Naive B cell (primary cell): Measurements from ENCODE around the gene UQCC2. TPM values are rescaled to one million over a fixed set of nuclear protein-coding genes. Genes with fewer than 3 reads are reported as not detected.

ENCODE experiments used
- ATAC-seq, 2 donors: fragments of 150-1000 bp; cut with Tn5 transposase; 2 replicates each; pipeline ENCODE4 v1.10.0; 2021; ENCODE audit warnings: low read depth in 2 of 2, mild to moderate bottlenecking in 2 of 2, moderate library complexity in 2 of 2
- DNase-seq: peaks from one replicate; pipeline ENCODE4 v3.0.0; 2022
- H3K27ac Mint-ChIP-seq, 6 donors: one replicate each; pipeline ENCODE4 v1.8.0; 2020 to 2022; ENCODE audit warnings: mild to moderate bottlenecking in 6 of 6, mixed read lengths in 6 of 6, moderate library complexity in 5 of 6, inconsistent platforms in 2 of 6
- H3K27me3 Mint-ChIP-seq, 3 donors: one replicate each; pipeline ENCODE4 v1.8.0; 2021 to 2022; ENCODE audit warnings: mixed read lengths in 3 of 3, mild to moderate bottlenecking in 1 of 3
- H3K36me3 Mint-ChIP-seq, 2 donors: one replicate each; pipeline ENCODE4 v1.8.0; 2020 to 2022; ENCODE audit warnings: mixed read lengths in 2 of 2, inconsistent platforms in 1 of 2, mild to moderate bottlenecking in 1 of 2
- H3K4me1 Mint-ChIP-seq, 3 donors: one replicate each; pipeline ENCODE4 v1.8.0; 2020 to 2022; ENCODE audit warnings: mixed read lengths in 3 of 3, inconsistent platforms in 1 of 3, mild to moderate bottlenecking in 1 of 3, moderate library complexity in 1 of 3
- H3K4me3 Mint-ChIP-seq, 8 donors: one replicate each; pipeline ENCODE4 v1.8.0; 2020 to 2022; ENCODE audit warnings: mild to moderate bottlenecking in 8 of 8, mixed read lengths in 8 of 8, moderate library complexity in 8 of 8, inconsistent platforms in 2 of 8
- H3K9me3 Mint-ChIP-seq, 7 donors: one replicate each; pipeline ENCODE4 v1.8.0; 2020 to 2022; ENCODE audit warnings: mixed read lengths in 7 of 7, mild to moderate bottlenecking in 5 of 7, inconsistent platforms in 2 of 7, moderate library complexity in 1 of 7
- polyA plus RNA-seq, 6 donors: library from polyadenylated mRNA; unstranded; fragments of 300-500 nt; fragmentation: Illumina TruSeq; gene quantifications; one replicate each; pipeline ENCODE4 v1.2.3, GENCODE V29; 2021; ENCODE audit warnings: low read depth in 6 of 6

The UQCC2 gene
- 10 to 100 TPM; 29.4 to 53.0 (median 44.4) TPM for polyA plus RNA-seq

DNA sequence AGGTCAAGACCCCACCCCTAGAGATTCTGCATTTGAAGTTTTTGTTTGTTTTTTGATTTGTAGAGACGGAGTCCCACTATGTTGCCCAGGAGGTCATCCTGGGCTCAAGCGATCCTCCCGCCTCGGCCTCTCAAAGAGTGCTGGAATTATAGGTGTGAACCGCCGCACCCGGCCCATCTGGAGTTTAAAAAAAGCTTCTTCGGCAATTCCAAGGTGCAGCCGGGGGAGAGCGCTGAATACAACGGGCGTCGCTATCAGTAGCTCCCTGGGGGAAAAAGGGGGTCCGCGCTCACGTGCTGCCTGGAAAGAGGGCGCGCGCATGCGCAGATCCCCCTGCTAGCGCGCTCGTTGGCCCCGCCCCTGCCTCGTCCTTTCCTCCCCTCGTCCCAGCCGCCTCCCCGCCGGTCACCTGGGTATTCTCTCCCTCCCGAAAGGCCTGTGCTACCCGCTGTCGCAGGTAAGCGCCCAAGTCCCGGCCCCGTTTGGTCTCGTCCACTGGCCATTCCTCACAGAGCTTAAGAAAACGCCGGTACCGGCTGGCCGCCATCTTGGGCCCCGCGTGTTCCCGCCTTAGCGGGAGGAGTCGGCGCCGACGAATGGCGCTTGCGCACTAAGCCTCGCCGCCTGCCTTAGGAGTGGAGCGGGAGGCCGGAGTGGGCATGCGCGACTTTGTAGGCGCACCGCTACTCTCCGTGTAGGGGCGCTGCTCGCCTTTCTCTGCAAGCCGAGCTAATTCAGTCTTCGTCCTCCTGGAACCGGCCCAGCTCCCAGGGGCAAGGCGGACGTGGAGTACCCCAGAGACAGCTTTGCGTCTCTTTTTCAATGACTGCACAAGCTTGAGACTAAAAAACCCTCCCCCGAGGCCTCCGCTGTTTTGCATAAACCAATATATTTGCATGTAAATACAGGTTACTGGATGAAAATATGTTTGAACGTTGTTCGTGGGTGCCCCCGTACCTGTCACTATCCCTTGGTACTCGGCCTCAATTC lies at the start of gene UQCC2:
Gene UQCC2 (minus strand): TSS at position 561 of the 990 bp plus-strand sequence. CDS start 14 bp downstream, at position 547.
- DNase-seq (peak; percentile 96), ATAC-seq (peak; percentile 84 to 93)
- Mint-ChIP-seq H3K27me3 (no peaks in the 10 kb centered on the region), H3K27ac (peak within 1 kb of the TSS; percentile 92 to 99 (median 98)), H3K4me1 (peaks cover 25 to 38% (median 34%) of the 10 kb centered on the region in 3 donors), H3K36me3 (peaks cover 4 to 7% of the 10 kb centered on the region in 2 donors), H3K4me3 (peak within 1 kb of the TSS; percentile 94 to 100 (median 99)), H3K9me3 (no peaks in the 10 kb centered on the region)

DNA sequence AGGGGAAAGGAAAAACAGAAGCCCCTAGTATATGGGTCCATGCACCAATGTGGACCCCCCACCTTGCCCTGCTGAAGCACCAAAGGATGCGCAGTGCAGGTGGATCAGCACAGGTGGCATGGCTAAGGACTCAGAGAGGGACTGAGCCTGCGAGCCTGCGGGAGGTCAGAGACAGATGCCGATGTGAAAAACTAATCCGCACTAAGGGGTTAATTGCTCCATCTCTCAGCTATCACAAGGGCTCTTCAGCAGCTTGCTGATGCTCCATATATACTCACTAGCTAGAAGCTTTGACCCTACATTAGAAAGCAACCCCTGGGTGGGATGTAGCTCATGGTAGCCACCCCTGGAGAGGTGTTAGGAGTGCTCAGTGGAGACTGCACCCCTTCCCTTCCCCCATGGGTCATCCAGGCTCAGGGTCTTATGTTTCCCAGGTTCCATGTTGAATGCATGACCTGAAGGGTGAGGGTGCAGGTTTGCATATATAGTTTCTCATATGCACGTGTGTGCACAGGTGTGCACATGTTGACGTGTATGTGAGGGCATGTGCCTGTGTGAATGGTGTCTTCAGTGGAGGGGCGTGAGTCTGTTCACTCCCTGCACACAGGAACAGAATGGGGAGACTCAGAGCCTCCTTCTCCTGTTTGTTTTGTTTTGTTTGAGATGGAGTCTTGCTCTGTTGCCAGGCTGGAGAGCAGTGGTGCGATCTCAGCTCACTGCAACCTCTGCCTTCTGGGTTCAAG lies 48.6 kb upstream of the UQCC2 start:
- DNase-seq (no peak), ATAC-seq (no peak)
- Mint-ChIP-seq H3K36me3 (no peaks in the 10 kb centered on the region), H3K27ac (peak overlapping the region in 1 of 6 donors; percentile 21), H3K4me1 (peaks cover 5 to 8% (median 5%) of the 10 kb centered on the region in 3 donors), H3K9me3 (no peaks in the 10 kb centered on the region), H3K27me3 (peaks cover 8 to 31% (median 22%) of the 10 kb centered on the region in 3 donors), H3K4me3 (no peak overlapping the region)

DNA sequence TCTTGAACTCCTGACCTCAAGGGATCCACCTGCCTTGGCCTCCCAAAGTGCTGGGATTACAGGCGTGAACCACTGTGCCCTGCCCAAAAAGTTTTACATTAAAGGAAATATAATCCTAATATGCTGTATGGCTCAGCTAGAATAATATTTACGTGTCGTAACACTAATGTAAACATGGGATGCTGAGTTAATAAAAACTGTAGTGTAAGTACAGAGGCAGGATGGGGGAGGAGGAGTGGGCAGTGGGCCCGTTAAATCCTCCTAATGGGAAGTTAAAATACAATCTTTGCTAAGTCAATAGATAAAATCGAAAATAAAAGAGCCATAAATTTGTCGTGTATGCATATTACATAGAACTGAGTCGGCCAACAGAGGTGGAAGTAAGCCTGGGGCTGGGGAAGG lies 47.3 kb upstream of the UQCC2 start:
- H3K4me3 Mint-ChIP-seq = no peak overlapping the region
- H3K9me3 Mint-ChIP-seq = no peaks in the 10 kb centered on the region
- peaks cover 5 to 8% (median 5%) of the 10 kb centered on the region in 3 donors for H3K4me1 Mint-ChIP-seq
- ATAC-seq (no peak), DNase-seq (no peak)
- H3K36me3 Mint-ChIP-seq = no peaks in the 10 kb centered on the region
- peaks cover 8 to 22% (median 20%) of the 10 kb centered on the region in 3 donors for H3K27me3 Mint-ChIP-seq
- H3K27ac Mint-ChIP-seq = peak overlapping the region in 1 of 6 donors; percentile 85

DNA sequence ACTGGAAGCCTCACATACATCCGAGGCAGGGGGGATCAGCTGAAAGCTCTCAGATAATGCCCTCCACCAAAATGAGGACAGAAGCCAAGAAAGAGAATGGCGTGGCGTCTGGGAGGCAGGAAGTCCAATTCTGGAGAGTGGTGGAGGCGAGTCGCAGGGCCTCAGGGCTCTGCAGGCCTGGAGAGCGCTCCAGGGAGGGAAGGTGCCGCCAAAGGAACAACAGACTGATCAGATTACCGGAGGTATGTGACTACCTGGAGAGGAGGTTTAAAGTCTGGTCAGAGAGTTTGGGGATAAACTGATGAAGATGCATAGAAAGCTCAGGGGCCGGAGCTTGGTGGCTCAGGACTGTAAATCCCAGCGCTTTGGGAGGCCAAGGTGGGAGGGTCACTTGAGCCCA lies 46.4 kb upstream of the UQCC2 start:
- no peak overlapping the region for H3K4me3 Mint-ChIP-seq

DNA sequence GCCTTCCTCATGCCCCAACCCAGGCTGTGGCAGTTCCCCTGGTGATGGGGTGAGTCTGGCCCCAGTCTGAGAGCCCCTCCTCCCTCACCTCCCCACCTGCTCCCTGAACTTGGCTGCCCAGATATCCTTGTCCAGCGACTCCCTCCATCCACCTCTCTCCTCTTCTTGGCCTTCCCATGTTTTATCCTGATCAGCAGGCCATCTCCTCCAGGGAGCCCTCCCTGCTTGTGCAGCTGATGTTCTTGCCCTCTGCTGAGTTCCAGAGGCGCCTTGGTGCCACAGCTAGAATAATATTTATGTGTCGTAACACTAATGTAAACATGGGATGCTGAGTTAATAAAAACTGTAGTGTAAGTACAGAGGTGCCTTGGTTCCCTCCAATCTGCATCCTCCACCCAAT lies 45.6 kb upstream of the UQCC2 start:
- H3K4me3 Mint-ChIP-seq = no peak overlapping the region
- no peaks in the 10 kb centered on the region for H3K36me3 Mint-ChIP-seq
- H3K9me3 Mint-ChIP-seq = no peaks in the 10 kb centered on the region
- H3K27ac Mint-ChIP-seq = no peak overlapping the region
- peaks cover 8 to 17% (median 17%) of the 10 kb centered on the region in 3 donors for H3K27me3 Mint-ChIP-seq
- peaks cover under 1 to 5% (median 1%) of the 10 kb centered on the region in 3 donors for H3K4me1 Mint-ChIP-seq
- ATAC-seq (no peak), DNase-seq (no peak)

More for the DNA sequence above, 46.4 kb upstream of the UQCC2 start:
- no peak for DNase-seq
- Mint-ChIP-seq H3K36me3 (no peaks in the 10 kb centered on the region), H3K27ac (no peak overlapping the region), H3K27me3 (peaks cover 8 to 22% (median 17%) of the 10 kb centered on the region in 3 donors), H3K9me3 (no peaks in the 10 kb centered on the region), H3K4me1 (peaks cover 5 to 8% (median 5%) of the 10 kb centered on the region in 3 donors)
- ATAC-seq = no peak

DNA sequence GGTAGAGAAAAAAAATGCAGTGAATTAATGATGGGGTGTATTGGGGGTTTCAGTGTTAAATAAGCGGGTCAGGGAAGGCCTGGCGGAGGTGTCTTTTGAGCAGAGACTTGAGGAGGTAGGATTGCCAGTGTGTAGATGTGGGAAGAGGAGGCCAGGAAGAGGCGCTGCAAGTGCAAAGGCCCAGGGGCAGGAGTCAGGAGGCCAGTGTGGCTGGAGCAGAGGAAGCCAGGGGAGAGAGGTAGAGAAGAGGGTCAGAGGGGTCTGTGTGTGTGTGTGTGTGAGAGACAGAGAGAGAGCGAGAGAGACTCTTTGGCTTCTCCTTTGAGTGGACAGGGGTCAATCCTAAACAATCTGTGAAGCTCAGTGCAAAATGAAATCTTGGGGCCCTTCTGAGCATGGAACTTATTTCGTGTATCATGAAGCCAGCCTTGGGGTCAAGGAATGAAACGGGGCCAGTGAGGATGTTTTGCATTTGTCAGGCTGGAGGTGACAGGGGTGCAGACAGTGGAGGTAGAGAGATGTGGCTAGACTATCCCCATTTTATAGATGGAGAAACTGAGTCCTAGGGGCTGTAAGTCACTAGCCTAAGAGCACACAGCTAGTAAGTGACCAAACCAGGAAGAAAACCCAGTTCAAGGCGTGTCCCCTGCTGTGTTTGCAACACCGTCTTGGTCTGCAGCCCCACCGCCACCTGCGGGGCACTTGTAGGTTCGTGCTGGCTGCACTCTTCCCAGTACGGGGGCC lies 44.9 kb upstream of the UQCC2 start:
- H3K27me3 Mint-ChIP-seq = peaks cover 8 to 17% (median 14%) of the 10 kb centered on the region in 3 donors
- H3K9me3 Mint-ChIP-seq = no peaks in the 10 kb centered on the region
- DNase-seq (no peak), ATAC-seq (no peak)
- H3K4me1 Mint-ChIP-seq = peaks cover 0 to 4% (median 0%) of the 10 kb centered on the region in 3 donors
- H3K36me3 Mint-ChIP-seq = no peaks in the 10 kb centered on the region
- H3K27ac Mint-ChIP-seq = no peak overlapping the region
- no peak overlapping the region for H3K4me3 Mint-ChIP-seq

DNA sequence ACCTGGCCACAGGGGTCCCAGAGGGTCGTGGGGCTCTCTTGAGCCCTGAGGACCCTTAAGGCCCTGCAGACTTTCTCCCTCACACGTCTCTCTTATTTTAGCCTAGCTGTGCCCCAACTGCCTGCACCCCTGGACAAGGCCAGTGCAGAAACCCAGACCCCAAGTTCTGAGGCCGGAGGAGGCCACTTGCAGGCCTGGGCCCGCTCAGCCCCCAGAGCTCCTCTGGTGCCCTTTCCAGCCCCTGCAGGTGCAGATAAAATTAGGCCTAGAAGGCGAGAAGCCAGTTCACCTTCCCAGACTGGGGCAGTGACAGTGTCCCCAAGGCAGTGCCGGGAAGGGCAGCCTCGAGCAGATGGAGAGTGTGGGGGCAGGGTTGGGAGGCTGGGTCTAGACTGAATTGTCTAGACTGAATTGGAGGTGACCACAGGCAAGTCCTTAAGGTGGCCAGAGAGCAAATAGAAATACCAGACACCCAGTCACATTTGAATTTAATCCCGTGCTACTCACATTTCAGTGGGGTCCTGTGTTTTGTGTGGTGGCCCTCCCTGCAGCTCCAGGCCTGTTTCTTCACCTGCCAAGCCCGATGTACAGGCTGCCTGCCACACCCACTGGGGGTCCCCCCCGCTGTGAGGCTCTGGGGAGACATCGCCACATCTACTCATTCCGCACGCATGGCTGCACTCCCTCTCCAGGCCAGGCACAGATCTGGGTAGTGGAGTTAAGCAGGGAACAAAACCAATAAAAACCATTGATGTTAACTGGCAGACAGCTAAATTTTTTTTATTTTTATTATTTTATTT lies 43.8 kb upstream of the UQCC2 start:
- Mint-ChIP-seq H3K27ac (no peak overlapping the region), H3K27me3 (peaks cover 8 to 24% (median 17%) of the 10 kb centered on the region in 3 donors), H3K4me3 (no peak overlapping the region), H3K36me3 (no peaks in the 10 kb centered on the region), H3K4me1 (peaks cover 0 to under 1% (median 0%) of the 10 kb centered on the region in 3 donors), H3K9me3 (no peaks in the 10 kb centered on the region)
- ATAC-seq (no peak), DNase-seq (no peak)

DNA sequence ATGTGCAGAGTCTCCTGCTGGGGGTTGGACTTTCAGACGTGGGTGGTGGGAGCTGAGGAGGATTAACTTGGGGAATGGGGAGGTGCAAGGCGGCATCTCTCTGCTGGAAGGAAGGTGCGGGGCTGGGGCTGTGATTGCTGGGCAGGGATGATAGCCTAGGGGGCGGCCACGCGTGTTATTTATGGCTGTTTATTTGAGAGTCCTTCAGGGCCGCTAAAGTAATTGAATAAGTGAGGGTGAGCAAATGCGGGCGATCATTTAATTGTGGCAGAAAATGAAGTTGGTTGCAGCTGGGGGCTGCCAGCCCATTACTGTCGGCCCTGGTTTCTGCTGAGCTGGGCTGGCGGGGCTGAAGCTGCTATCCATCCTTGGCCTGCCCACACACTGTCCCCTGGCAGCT lies 42.7 kb upstream of the UQCC2 start:
- no peaks in the 10 kb centered on the region for H3K9me3 Mint-ChIP-seq

DNA sequence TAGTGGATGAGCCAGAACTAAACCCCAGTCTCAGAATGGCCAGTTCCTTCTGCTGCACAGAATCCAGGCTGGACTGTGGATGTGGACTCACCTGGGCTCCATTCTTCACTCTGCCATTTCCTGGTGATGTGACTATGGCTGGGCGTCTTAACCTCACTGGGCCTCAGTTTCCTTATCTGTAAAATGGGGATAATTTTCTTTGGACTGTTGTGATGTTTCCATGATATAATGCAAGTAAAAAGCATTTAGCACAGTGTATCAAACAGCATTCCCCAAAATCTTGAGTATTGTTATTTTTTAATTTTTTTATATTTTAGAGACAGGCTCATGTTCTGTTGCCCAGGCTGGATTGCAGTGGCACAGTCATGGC lies 41.1 kb upstream of the UQCC2 start:
- no peak for DNase-seq
- Mint-ChIP-seq H3K27me3 (peaks cover 8 to 26% (median 20%) of the 10 kb centered on the region in 3 donors), H3K27ac (no peak overlapping the region), H3K4me3 (peak overlapping the region in 1 of 8 donors; percentile 47), H3K4me1 (no peaks in the 10 kb centered on the region), H3K9me3 (no peaks in the 10 kb centered on the region), H3K36me3 (no peaks in the 10 kb centered on the region)
- ATAC-seq = no peak

More for the DNA sequence above, 42.7 kb upstream of the UQCC2 start:
- Mint-ChIP-seq H3K4me1 (no peaks in the 10 kb centered on the region), H3K36me3 (no peaks in the 10 kb centered on the region), H3K27ac (no peak overlapping the region), H3K27me3 (peaks cover 8 to 25% (median 17%) of the 10 kb centered on the region in 3 donors), H3K4me3 (no peak overlapping the region)
- DNase-seq (no peak), ATAC-seq (no peak)

DNA sequence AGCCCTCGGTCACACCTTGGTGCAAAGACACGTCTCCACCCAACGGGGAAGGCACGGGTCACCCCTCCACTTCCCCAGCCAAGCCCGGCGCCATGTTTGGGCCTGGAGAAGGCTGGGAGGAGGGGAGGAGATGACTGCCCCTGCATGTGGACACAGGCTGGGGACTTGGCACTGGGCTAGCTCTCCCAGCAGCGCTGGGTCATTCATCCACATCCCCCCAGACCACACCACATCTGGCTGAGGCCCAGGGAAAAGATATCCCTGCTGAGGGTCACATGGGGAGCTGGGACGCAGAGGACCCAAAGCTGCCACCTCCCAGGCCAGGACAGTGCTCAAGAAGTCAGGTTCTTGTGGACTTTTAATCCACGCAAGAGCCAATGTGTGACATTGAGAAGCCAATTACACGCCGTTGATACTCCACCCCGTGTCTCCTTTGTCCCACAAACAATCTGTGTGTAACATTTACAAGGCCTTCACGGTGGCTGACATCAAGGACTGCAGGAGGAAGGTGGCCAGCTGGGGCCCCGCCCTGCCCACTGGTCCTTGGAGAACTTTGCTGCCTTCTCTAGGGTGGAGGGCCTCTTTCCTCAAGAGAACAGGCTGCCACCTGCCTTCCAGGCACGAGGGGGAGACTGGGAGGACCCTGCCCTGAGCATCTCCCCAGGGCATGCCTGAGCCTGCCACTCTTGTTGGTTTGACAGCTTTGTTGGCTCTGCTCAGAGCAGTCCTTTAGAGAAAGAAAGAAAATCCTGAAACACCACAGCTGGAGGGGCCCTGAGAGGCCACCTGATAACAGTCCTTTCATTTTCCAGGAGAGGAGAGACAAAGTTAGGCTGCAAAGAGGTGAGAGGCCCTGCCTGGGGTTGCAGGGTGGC lies 40.5 kb upstream of the UQCC2 start:
- peaks cover 8 to 26% (median 22%) of the 10 kb centered on the region in 3 donors for H3K27me3 Mint-ChIP-seq
- ATAC-seq (no peak), DNase-seq (no peak)
- no peak overlapping the region for H3K4me3 Mint-ChIP-seq
- no peaks in the 10 kb centered on the region for H3K4me1 Mint-ChIP-seq
- H3K27ac Mint-ChIP-seq = peak overlapping the region in 1 of 6 donors; percentile 63
- H3K36me3 Mint-ChIP-seq = no peaks in the 10 kb centered on the region
- no peaks in the 10 kb centered on the region for H3K9me3 Mint-ChIP-seq

DNA sequence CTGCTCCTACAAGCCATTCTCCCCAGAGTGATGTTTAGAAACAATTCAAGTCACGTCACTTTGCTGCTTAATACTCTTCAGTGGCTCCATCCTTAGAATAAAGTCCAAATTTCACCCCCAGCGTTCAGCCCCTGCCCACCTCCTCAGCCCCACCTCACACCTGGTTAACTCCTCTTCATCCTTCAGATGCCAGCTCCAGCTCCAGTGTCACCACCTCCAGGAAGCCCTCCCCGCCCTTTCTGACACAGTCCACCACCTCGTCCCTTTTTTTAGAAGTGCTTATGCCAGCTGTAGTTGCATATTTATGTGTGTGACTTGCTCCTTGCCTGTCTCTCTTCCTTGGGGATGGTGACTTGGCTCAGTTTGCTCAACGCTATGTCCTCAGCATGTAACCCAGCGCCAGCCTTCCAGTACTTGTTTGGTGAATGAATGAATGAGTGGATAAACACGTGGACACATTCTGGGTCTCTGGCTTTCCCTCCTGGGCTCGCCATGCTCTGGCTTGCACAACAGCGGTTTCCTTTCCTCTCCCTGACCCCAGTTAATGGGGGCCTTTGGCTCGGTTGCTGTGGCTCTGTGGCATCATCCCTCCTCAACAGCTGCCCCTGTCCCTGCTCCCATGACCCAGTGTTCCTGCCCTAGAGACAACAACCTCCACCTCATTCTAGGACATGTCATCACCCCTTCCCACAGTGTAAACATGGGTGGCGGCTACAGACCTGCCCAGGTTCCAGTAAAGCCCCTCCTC lies 38.9 kb upstream of the UQCC2 start:
- H3K27ac Mint-ChIP-seq = peak overlapping the region in 3 of 6 donors; percentile 13 to 59 (median 59)
- ATAC-seq (no peak), DNase-seq (no peak)
- H3K4me3 Mint-ChIP-seq = peak overlapping the region in 1 of 8 donors; percentile 3
- no peaks in the 10 kb centered on the region for H3K9me3 Mint-ChIP-seq
- H3K4me1 Mint-ChIP-seq = no peaks in the 10 kb centered on the region
- no peaks in the 10 kb centered on the region for H3K36me3 Mint-ChIP-seq
- peaks cover 0 to 25% (median 17%) of the 10 kb centered on the region in 3 donors for H3K27me3 Mint-ChIP-seq
